HG03103 (cell line): ENCODE measurements around the gene ZCWPW1.
"Not testable (repeated sequence)": the region's sequence is repeated elsewhere in the genome, so short reads cannot be mapped to it uniquely, and the experiment has no call there.

Source experiments
- ATAC-seq: cut with Tn5 transposase; IDR thresholded peaks from one replicate; pipeline ENCODE4 v1.9.1; 2021; ENCODE audit warnings: low read depth; ENCODE audit not compliant: unreplicated experiment

The ZCWPW1 gene

GRCh38 chr7:100407285-100408180, 21.0 kb downstream of the ZCWPW1 start:
- no peak for ATAC-seq

- ATAC-seq = no peak
These were observed 21.7 kb downstream of the ZCWPW1 start for GRCh38 chr7:100406767-100407166.

- ATAC-seq = no peak
These were observed 26.3 kb downstream of the ZCWPW1 start for GRCh38 chr7:100402241-100402640.

- no peak for ATAC-seq
These were observed 26.7 kb downstream of the ZCWPW1 start for GRCh38 chr7:100401811-100402210.

GRCh38 chr7:100400656-100401055, 27.8 kb downstream of the ZCWPW1 start:
- ATAC-seq = no peak

GRCh38 chr7:100400041-100400440, 28.5 kb downstream of the ZCWPW1 start:
- no peak for ATAC-seq

- no peak for ATAC-seq
These were observed 30.3 kb downstream of the ZCWPW1 start for GRCh38 chr7:100398239-100398638.

- ATAC-seq = no peak
These were observed 31.0 kb downstream of the ZCWPW1 start for GRCh38 chr7:100397315-100398081.

- peak; percentile 76 for ATAC-seq
These were observed 32.0 kb downstream of the ZCWPW1 start for GRCh38 chr7:100396421-100396982.

- no peak for ATAC-seq
These were observed 34.4 kb downstream of the ZCWPW1 start for GRCh38 chr7:100394077-100394476.

- no peak for ATAC-seq
These were observed 35.1 kb downstream of the ZCWPW1 start for GRCh38 chr7:100393233-100393905.

- no peak for ATAC-seq
These were observed 38.1 kb downstream of the ZCWPW1 start for GRCh38 chr7:100390286-100391009.

GRCh38 chr7:100389437-100390088, 38.9 kb downstream of the ZCWPW1 start:
- ATAC-seq = no peak

- ATAC-seq = no peak
These were observed 40.8 kb downstream of the ZCWPW1 start for GRCh38 chr7:100387695-100388094.

- ATAC-seq = no peak
These were observed 41.6 kb downstream of the ZCWPW1 start for GRCh38 chr7:100386940-100387339.

GRCh38 chr7:100384628-100385294, 43.7 kb downstream of the ZCWPW1 start:
- no peak for ATAC-seq

- ATAC-seq = not testable (repeated sequence)
These were observed 46.2 kb downstream of the ZCWPW1 start for GRCh38 chr7:100382234-100382853.

- not testable (repeated sequence) for ATAC-seq
These were observed 46.8 kb downstream of the ZCWPW1 start for GRCh38 chr7:100381531-100382233.
